ENCODE results near the gene LGALS4.
"Not testable (repeated sequence)": the region's sequence is repeated elsewhere in the genome, so short reads cannot be mapped to it uniquely, and the experiment has no call there.

Gene LGALS4

DNA sequence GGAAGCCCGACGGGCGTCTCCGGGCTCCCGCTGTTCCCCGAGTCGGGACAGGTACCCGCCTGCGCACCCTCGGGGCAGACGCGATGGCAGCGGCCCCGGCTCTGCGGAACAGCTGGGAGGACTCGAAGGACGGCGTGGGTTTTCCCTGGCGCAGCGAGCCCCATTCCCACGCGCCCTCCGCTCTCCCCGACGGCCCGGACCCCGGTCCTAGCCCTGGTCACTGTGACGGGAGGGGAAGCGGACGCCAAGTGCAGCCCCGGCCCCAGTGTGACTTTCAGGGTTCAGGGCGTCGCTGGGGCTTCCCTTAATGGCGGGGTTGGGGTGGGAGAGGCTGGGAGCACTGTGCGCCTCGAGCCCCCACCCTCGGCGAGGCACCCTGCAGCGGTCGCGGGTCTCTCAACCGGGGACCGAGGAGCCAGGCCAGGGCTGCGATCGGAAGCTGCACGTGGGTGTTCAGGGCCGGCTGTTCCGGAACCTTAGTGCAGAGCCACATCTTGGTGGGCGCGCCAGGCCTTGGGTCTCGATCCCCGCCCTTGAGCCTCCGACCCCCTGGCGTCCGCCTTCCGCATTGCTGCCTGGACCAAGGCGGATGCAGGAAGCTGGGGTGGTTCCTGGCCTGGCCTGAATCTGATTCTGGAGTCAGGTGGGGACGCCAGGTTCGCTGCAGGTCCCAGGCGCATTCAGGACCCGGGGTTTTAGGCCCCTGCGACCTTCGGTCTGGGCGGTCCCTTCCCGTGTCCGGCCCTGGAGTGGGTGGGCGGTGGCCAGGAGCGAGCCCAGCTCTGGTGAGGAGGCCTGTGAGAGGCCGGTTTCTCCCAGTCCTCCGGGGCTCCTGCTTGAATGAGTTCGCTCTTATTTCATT is 20.3 kb downstream of the LGALS4 start:
- DNase-seq, result peak; percentile 25

DNA sequence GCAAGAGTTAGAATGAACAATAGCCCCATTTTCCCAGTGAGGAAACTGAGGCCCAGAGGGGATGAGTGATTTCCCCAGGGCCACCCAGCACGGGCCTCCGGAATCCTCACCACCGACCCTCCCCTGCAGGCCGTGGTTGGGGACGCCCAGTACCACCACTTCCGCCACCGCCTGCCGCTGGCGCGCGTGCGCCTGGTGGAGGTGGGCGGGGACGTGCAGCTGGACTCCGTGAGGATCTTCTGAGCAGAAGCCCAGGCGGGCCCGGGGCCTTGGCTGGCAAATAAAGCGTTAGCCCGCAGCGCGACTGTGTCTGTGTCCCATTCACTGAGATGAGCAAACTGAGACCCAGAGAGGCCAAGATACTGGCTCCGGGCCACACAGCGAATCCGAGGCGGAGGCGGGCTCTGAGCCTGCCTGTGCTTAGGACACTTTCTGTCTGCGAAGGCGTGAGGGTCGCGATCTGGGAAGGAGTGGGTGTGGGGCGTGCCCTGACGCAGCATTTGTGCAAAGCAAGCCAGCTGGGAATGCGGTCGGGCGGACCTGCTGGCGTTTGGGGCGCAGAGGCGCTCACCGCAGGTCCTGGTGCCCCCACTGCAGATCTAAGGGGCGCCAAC is 21.2 kb downstream of the LGALS4 start:
- not testable (repeated sequence) for DNase-seq

DNA sequence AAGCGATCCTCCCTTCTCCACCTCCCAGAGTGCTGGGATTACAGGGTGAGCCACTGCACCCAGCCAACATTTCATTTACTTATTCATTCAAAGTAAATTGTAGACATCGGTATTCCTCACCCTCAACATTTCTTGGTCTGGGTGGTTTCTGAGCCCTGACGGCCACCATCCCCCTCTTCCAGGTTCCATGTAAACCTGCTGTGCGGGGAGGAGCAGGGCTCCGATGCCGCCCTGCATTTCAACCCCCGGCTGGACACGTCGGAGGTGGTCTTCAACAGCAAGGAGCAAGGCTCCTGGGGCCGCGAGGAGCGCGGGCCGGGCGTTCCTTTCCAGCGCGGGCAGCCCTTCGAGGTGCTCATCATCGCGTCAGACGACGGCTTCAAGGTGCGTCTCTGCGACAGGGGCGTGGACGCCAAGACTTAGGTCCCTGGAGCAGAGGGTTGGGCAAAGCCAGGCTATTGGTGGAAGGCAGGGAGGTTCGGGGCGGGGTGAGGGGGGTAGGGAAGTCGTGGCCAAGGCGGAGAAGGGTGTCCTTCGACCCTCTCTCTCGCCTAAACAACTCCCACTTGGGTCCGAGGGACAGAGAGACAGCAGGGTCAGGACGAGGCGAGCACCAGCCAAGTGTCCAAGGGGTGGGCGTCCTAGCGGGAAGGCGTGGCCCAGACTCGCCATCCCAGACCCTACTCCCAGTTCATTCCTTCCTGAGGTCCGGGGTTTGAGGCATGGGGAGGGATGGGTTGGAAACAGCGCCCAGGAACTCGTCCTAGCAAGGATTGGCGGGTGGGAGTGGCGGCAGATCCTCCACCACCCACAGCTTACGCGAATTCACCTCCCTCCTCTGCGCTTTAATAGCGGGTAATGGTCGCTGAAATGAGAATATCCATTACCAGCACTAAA is 22.0 kb downstream of the LGALS4 start:
- DNase-seq, result not testable (repeated sequence)

DNA sequence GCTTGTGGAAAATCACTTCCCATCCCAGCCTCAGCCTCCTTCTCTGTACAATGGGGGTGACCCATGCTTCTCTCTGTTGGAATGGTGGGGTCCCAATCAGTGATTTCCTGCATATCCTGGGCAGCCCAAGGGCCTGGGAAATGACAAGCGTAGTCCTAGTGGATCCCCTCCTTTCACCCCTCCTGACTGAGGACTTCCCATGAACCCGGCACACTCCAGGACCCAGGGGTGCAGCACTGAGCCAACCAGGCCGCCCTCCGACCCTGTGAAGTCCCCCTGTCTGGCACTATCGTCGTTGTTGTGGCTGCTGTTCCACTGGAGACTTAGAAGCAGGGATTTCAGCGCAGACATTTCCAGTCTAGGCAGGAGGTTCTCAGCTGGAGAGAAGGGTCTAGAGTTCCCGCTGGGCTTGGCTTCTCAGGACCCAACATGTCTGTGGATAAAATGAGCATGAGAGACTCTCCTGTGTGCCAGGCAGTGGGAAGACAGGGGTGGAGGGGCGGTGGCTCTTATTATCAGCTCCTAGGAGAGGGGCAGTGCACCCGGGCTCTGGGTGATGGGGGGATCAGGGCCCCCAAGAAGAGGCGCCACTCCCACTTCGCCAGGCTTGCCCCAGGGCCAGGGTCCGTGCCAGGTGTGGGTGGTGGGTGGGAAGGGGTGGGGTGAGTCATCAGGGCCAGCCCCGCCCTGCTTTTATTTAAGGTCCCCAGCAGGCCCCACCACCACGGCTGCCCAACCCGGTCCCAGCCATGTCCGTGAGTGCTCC is 24.1 kb downstream of the LGALS4 start, which contains the start of gene LGALS7B:
TSS of gene LGALS7B (plus strand) at position 723 of the 766 bp plus-strand sequence. CDS start at position 750, 27 bp downstream.
- no peak for DNase-seq

DNA sequence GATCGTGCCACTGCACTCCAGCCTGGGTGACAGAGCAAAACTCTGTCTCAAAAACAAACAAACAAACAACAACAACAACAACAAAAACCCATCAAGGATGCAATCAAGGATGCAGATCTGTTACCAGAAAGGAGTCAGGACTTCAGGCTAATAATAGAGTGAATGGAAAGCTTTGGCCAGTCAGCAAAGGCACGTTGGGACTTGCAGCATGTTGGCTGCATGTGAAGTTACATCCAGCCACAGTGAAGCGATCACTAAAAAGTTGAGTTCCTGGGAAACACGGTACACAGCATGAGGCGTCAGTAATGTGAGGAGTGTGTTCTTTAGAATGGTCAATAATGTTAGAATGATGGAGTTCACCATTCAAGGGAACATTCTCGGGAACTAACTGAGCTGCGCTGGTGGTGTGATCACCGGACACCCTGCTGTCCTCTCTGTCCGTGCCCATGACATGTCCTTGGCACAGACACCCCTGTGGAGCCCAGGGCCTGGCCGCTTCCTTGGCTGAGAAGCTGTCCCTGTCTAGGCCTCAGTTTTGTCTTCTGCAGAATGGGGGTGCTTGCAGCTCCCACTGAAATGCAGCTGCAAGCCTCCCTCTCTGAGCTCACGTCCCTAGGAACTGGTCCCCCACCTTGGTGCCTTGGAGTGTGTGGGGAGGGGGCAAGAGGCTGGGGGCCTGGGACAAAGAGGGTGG is 26.0 kb downstream of the LGALS4 start:
- no peak for DNase-seq

DNA sequence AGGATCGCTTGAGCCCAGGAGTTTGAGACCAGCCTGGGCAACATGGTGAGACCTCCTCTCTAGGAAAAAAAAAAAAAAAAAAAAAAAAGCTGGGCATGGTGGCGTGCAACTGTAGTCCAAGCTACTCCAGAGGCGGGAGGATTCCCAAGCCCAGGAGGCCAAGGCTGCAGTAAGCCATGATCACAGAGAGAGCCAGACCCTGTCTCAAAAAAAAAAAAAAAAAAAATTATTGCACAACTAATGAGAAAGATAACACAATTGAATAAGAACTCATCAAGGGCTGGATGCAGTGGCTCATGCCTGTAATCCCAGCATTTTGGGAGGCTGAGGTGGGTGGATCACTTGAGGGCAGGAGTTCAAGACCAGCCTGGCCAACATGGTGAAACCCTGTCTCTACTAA is 26.7 kb downstream of the LGALS4 start:
- not testable (repeated sequence) for DNase-seq

DNA sequence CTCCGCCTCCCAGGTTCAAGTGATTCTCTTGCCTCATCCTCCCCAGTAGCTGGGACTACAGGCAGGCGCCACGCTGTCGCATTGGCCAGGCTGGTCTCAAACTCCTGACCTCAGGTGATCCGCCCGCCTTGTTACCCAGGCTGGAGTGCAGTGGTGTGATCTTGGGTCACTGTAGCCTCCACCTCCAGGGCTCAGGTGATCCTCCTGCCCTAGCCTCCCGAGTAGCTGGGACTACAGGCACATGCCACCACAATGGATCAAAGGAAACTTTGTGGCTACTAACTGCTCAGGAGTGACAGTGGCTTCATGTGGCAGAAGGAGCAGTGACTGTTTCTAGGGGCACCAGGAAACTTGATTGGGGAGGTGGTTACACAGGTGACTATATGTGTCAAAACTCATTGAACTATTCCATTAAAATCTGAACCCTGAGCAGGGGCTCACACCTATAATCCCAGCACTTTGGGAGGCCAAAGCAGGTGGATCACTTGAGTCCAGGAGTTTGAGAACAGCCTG is 27.5 kb downstream of the LGALS4 start:
- no peak for DNase-seq

DNA sequence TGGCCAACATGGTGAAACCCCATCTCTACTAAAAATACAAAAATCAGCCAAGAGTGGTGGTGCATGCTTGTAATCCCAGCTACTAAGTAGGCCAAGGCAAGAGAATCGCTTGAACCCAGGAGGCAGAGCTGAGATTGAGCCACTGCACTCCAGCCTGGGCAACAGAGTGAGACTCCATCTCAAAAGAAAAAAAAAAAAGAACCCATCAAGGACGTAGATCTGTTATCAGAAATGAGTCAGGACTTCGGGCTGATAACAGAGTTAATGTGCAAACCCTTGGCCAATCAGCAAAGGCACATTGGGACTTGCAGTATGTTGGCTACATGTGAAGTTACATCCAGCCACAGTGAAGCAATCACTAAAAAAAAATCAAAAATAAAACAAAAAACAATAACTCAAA is 28.5 kb downstream of the LGALS4 start:
- no peak for DNase-seq

DNA sequence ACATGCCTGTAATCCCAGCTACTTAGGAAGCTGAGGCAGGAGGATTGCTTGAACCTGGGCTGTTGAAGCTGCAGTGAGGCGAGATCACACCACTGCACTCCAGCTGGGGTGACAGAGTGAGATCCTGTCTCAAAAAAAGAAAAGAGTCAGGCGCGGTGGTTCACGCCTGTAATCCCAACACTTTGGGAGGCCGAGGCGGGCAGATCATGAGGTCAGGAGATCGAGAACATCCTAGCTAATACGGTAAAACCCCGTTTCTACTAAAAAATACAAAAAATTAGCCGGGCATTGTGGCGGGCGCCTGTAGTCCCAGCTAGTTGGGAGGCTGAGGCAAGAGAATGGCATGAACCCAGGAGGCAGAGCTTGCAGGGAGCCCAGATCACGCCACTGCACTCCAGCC is 30.5 kb downstream of the LGALS4 start:
- DNase-seq, result not testable (repeated sequence)

DNA sequence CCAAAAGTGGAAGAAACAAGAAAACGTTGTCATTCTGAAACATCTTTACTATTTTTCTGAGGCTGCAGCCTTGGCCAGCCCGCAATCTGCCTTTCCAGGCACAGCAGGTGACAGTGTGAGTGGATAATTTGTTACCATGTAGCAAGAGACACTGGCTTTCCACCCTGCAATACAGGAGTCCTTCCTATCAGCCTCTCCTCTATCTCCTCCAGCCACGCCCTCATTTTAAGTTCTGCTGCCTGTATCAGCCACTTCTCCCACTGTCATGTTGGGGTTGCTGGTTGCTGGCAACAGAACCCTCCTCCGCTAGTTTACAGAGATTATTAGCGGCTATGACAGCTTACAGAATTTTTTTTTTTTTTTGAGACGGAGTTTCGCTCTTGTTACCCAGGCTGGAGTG is 31.7 kb downstream of the LGALS4 start:
- DNase-seq, result no peak

DNA sequence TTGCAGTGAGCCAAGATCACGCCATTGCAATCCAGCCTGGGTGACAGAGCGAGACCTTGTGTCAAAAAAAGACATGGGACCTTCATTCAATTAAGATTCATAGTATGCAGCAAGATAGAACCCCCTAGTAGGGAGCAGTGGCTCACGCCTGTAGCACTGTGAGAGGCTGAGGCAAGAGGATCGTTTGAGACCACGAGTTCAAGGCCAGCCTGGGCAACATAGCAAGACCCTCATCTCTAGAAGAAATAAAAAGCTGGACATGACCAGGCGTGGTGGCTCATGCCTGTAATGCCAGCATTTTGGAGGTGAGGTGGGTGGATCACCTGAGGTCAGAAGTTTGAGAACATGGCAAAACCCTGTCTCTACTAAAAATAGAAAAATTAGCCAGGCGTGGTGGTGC is 32.3 kb downstream of the LGALS4 start:
- no peak for DNase-seq

DNA sequence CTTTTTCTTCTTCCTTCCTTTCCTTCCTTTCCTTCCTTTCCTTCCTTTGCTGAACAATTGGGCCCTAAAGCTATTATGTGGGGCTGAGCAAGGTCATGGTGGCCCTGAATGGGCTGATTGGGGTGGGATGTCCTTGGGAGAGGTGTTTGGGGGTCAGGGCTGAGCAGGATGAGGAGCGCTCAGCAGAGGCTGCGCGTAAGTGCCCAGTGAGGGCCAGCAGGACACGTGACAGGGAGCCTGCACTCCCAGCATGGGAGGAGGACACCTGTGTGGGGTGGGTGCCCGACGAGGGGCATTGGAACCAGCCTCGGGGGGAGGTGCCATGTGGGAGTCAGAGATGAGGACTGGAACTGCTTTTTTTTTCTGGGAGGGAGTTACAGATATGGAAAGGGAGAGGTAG is 34.0 kb downstream of the LGALS4 start:
- DNase-seq, result no peak

DNA sequence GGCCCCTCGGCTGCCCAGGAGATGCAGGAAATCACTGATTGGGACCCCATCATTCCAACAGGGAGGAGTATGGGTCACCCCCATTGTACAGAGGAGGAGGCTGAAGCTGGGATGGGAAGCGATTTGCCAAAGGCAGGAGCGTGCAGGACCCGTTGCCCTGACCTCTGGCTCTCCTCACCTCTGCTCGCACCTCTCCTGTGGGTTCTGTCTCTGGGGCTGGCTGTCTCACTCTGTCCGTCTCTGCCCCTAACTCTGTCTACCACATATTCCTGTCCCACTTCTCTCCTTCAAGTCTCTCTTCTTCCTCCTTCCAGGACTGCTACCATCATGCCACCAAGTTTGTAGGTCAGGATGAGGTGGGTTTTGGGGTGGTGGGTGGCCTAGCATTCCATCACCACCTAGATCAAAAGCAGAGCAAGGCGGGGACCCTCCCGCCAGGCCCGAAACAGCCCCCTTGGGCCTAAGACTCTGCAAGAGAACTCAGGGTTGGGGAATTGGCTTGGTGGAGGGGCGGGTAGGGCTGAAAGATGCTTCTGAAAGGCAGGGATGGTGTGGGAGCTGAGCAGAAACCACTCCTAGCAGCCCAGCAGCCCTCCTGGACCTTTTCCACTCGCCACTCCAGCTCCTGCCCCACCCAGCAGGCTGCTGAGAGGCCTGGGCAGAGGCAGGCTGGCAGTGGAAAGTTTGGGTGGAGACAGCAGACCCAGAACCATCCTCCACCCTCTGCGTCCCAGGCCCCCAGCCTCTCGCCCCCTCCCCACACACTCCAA is 38.4 kb downstream of the LGALS4 start:
- DNase-seq, result no peak

DNA sequence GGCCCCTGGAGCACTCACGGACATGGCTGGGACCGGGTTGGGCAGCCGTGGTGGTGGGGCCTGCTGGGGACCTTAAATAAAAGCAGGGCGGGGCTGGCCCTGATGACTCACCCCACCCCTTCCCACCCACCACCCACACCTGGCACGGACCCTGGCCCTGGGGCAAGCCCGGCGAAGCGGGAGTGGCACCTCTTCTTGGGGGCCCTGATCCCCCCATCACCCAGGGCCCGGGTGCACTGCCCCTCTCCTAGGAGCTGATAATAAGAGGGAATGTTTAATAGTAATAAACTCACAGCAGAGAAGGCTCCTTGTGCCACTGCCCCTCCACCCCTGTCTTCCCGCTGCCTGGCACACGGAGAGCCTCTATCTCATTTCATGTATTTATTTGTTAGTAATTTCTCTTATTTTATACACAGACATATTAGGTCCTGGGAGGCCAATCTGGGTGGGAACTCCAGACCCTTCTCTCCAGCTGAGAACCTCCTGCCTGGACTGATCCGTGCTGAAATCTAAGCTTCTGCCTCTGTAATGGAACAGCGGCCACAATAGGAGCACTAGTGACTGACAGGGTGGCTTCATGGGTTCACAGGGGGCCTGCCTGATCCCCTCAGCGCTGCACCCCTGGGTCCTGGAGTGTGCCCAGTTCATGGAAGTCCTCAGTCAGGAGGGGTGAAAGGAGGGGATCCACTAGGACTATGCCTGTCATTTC is 39.1 kb downstream of the LGALS4 start, which contains the start of gene LGALS7:
TSS of gene LGALS7 (minus strand) at position 49 of the 709 bp plus-strand sequence. CDS start at position 24, 25 bp downstream.
- no peak for DNase-seq

DNA sequence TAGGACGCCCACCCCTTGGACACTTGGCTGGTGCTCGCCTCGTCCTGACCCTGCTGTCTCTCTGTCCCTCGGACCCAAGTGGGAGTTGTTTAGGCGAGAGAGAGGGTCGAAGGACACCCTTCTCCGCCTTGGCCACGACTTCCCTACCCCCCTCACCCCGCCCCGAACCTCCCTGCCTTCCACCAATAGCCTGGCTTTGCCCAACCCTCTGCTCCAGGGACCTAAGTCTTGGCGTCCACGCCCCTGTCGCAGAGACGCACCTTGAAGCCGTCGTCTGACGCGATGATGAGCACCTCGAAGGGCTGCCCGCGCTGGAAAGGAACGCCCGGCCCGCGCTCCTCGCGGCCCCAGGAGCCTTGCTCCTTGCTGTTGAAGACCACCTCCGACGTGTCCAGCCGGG is 41.2 kb downstream of the LGALS4 start:
- not testable (repeated sequence) for DNase-seq

DNA sequence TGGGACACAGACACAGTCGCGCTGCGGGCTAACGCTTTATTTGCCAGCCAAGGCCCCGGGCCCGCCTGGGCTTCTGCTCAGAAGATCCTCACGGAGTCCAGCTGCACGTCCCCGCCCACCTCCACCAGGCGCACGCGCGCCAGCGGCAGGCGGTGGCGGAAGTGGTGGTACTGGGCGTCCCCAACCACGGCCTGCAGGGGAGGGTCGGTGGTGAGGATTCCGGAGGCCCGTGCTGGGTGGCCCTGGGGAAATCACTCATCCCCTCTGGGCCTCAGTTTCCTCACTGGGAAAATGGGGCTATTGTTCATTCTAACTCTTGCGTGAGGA is 41.8 kb downstream of the LGALS4 start:
- DNase-seq, result not testable (repeated sequence)

DNA sequence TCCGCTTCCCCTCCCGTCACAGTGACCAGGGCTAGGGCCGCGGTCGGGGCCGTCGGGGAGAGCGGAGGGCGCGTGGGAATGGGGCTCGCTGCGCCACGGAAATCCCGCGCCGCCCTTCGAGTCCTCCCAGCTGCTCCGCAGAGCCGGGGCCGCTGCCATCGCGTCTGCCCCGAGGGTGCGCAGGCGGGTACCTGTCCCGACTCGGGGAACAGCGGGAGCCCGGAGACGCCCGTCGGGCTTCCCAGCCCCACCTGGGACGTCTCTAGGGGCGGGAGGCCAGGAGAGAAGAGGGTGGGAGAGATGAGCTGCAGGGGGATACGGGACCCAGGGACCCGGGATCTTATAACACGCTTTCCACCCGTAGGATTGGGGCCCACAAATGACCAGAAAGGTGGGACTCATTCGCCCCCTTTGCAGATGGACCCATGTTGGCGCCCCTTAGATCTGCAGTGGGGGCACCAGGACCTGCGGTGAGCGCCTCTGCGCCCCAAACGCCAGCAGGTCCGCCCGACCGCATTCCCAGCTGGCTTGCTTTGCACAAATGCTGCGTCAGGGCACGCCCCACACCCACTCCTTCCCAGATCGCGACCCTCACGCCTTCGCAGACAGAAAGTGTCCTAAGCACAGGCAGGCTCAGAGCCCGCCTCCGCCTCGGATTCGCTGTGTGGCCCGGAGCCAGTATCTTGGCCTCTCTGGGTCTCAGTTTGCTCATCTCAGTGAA is 42.4 kb downstream of the LGALS4 start:
- not testable (repeated sequence) for DNase-seq

DNA sequence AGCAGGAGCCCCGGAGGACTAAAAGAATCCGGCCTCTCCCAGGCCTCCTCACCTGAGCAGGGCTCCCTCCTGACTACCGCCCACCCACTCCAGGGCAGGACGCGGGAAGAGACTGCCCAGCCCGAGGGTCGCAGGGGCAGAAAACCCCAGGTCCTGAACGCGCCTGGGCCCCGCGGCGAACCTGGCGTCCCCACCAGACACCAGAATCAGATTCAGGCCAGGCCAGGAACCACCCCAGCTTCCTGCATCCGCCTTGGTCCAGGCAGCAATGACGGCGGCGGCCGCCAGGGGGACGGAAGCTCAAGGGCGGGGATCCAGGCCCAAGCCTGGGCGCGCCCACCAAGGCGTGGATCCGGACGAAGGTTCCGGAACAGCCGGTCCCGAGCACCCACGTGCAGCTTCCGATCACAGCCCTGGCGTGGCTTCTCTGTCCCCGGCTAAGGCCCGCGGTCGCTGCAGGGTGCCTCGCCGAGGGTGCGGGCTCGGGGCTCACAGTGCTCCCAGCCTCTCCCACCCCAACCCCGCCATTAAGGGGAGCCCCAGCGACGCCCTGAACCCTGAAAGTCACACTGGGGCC is 43.0 kb downstream of the LGALS4 start:
- DNase-seq, result peak; percentile 90
